Measurements from ENCODE around the gene IRGM. TPM values are rescaled to one million over a fixed set of nuclear protein-coding genes. Genes with fewer than 3 reads are reported as not detected.
A peak's percentile ranks its signal among the peaks of the same experiment; 100 is the strongest.

IRGM gene
- total RNA-seq, 1 experiment from 2014 or later = not detected

- POLR2A ChIA-PET = no interaction called here
- H3K27ac Mint-ChIP-seq (ENCODE audit: low read depth, unreplicated experiment) = no peak overlapping the region
- H3K27me3 Mint-ChIP-seq (ENCODE audit: insufficient read depth, unreplicated experiment) = no peaks in the 10 kb centered on the region
- H3K9me3 Mint-ChIP-seq (ENCODE audit: unreplicated experiment) = peaks cover 32% of the 10 kb centered on the region
- DNase-seq (ENCODE audit: unreplicated experiment) = no peak
- H3K4me3 Mint-ChIP-seq (ENCODE audit: unreplicated experiment) = no peak overlapping the region
- peaks cover 11% of the 10 kb centered on the region for H3K36me3 Mint-ChIP-seq (ENCODE audit: insufficient read depth, unreplicated experiment)
- TF ChIP-seq CTCF (IDR thresholded peaks at IDR 0.05; ENCODE audit: unreplicated experiment) = no peak
- no TSS peak for BruUV-seq (replicated peaks)
- CTCF ChIA-PET = no interaction called here
- no peaks in the 10 kb centered on the region for H3K4me1 Mint-ChIP-seq (ENCODE audit: insufficient read depth, unreplicated experiment)
- intact Hi-C loops (cut with micrococcal nuclease) = no loop called here
Observed at GRCh38 chr5:150860246-150860821, 14.0 kb downstream of the IRGM start.

- Mint-ChIP-seq H3K4me1 (ENCODE audit: insufficient read depth, unreplicated experiment) (no peaks in the 10 kb centered on the region), H3K36me3 (ENCODE audit: insufficient read depth, unreplicated experiment) (peaks cover 11% of the 10 kb centered on the region), H3K4me3 (ENCODE audit: unreplicated experiment) (no peak overlapping the region), H3K27me3 (ENCODE audit: insufficient read depth, unreplicated experiment) (no peaks in the 10 kb centered on the region), H3K9me3 (ENCODE audit: unreplicated experiment) (peaks cover 37% of the 10 kb centered on the region), H3K27ac (ENCODE audit: low read depth, unreplicated experiment) (no peak overlapping the region)
- ChIA-PET POLR2A (no interaction called here), CTCF (no interaction called here)
- no TSS peak for BruUV-seq (replicated peaks)
- intact Hi-C loops (cut with micrococcal nuclease) = loop anchor here (1.0 kb wide), 1 partner anchor 81 kb away; no protein-coding TSS in a partner anchor
- no peak for DNase-seq (ENCODE audit: unreplicated experiment)
- TF ChIP-seq CTCF (IDR thresholded peaks at IDR 0.05; ENCODE audit: unreplicated experiment) = no peak
Observed at GRCh38 chr5:150862070-150862469, 15.7 kb downstream of the IRGM start.

- ChIA-PET POLR2A (no interaction called here), CTCF (no interaction called here)
- Mint-ChIP-seq H3K27ac (ENCODE audit: low read depth, unreplicated experiment) (no peak overlapping the region), H3K9me3 (ENCODE audit: unreplicated experiment) (peaks cover 55% of the 10 kb centered on the region), H3K36me3 (ENCODE audit: insufficient read depth, unreplicated experiment) (peaks cover 6% of the 10 kb centered on the region), H3K4me1 (ENCODE audit: insufficient read depth, unreplicated experiment) (no peaks in the 10 kb centered on the region), H3K4me3 (ENCODE audit: unreplicated experiment) (no peak overlapping the region), H3K27me3 (ENCODE audit: insufficient read depth, unreplicated experiment) (no peaks in the 10 kb centered on the region)
- no TSS peak for BruUV-seq (replicated peaks)
- TF ChIP-seq CTCF (IDR thresholded peaks at IDR 0.05; ENCODE audit: unreplicated experiment) = no peak
- DNase-seq (ENCODE audit: unreplicated experiment) = no peak
- intact Hi-C loops (cut with micrococcal nuclease) = no loop called here
Observed at GRCh38 chr5:150879358-150879757, 33.0 kb downstream of the IRGM start.

GRCh38 chr5:150895431-150896428 is 49.4 kb downstream of the IRGM start:
- Mint-ChIP-seq H3K4me3 (ENCODE audit: unreplicated experiment) (no peak overlapping the region), H3K27ac (ENCODE audit: low read depth, unreplicated experiment) (no peak overlapping the region), H3K9me3 (ENCODE audit: unreplicated experiment) (peaks cover 67% of the 10 kb centered on the region), H3K36me3 (ENCODE audit: insufficient read depth, unreplicated experiment) (peaks cover 46% of the 10 kb centered on the region), H3K27me3 (ENCODE audit: insufficient read depth, unreplicated experiment) (no peaks in the 10 kb centered on the region), H3K4me1 (ENCODE audit: insufficient read depth, unreplicated experiment) (no peaks in the 10 kb centered on the region)
- ChIA-PET CTCF (interaction anchor here (0.5 to 1.6 kb wide), 3 partner anchors 9 to 95 kb away, joined by 3 read pairs; partner anchors contain the start of genes IRGM and ZNF300), POLR2A (interaction anchor here (1.0 kb wide), 1 partner anchor 8 kb away, joined by 5 read pairs; no protein-coding TSS in a partner anchor)
- intact Hi-C loops (cut with micrococcal nuclease) = no loop called here
- DNase-seq (ENCODE audit: unreplicated experiment) = peak; percentile 6
- no TSS peak for BruUV-seq (replicated peaks)
- TF ChIP-seq CTCF (IDR thresholded peaks at IDR 0.05; ENCODE audit: unreplicated experiment) = no peak

Measured in MCF 10A (cell line).